ENCODE data around the gene CCDC178. TPM values are rescaled to one million over a fixed set of nuclear protein-coding genes. Genes with fewer than 3 reads are reported as not detected.

CCDC178 gene
- total and polyA plus RNA-seq, 2 of the 4 experiments (the other 2 are of a cell fraction) = not detected

- no peak overlapping the region for H2AK9ac ChIP-seq (replicated peaks; ENCODE audit: low read depth, low read length, poor library complexity)
- CTCF ChIA-PET = no interaction called here
- TF ChIP-seq CEBPB (IDR thresholded peaks at IDR 0.05; ENCODE audit: low read depth, low read length) (no peak), MAFK (IDR thresholded peaks at IDR 0.05; ENCODE audit: low read depth, low read length) (no peak), RFX5 (IDR thresholded peaks at IDR 0.05; ENCODE audit: low read depth, low read length) (no peak), RCOR1 (IDR thresholded peaks at IDR 0.05; ENCODE audit: insufficient replicate concordance, low read length) (no peak), SMC3 (IDR thresholded peaks at IDR 0.05; ENCODE audit: low read depth, low read length) (no peak), CHD1 (IDR thresholded peaks at IDR 0.05; ENCODE audit: low read depth, low read length) (no peak), FOS (IDR thresholded peaks at IDR 0.05; ENCODE audit: low read depth, low read length) (no peak), ELK1 (IDR thresholded peaks at IDR 0.05; ENCODE audit: borderline replicate concordance, low read depth, low read length) (no peak), USF2 (IDR thresholded peaks at IDR 0.05; ENCODE audit: low read depth, low read length) (no peak), MXI1 (IDR thresholded peaks at IDR 0.05; ENCODE audit: borderline replicate concordance, low read depth, low read length) (no peak), RAD21 (IDR thresholded peaks at IDR 0.05; ENCODE audit: low read length) (no peak), MAZ (IDR thresholded peaks at IDR 0.05; ENCODE audit: borderline replicate concordance, low read depth, low read length) (no peak), NFE2L2 (IDR thresholded peaks at IDR 0.05; ENCODE audit: low read depth, low read length) (no peak), BHLHE40 (IDR thresholded peaks at IDR 0.05; ENCODE audit: low read depth, low read length) (no peak), POLR2A (IDR thresholded peaks at IDR 0.05; ENCODE audit: low read depth, low read length) (no peak)
- TF ChIP-seq, protein P1, sequence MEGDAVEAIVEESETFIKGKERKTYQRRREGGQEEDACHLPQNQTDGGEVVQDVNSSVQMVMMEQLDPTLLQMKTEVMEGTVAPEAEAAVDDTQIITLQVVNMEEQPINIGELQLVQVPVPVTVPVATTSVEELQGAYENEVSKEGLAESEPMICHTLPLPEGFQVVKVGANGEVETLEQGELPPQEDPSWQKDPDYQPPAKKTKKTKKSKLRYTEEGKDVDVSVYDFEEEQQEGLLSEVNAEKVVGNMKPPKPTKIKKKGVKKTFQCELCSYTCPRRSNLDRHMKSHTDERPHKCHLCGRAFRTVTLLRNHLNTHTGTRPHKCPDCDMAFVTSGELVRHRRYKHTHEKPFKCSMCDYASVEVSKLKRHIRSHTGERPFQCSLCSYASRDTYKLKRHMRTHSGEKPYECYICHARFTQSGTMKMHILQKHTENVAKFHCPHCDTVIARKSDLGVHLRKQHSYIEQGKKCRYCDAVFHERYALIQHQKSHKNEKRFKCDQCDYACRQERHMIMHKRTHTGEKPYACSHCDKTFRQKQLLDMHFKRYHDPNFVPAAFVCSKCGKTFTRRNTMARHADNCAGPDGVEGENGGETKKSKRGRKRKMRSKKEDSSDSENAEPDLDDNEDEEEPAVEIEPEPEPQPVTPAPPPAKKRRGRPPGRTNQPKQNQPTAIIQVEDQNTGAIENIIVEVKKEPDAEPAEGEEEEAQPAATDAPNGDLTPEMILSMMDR (conservative IDR thresholded peaks at IDR 0.05; ENCODE audit: low read depth, low read length) = no peak
These were observed 6.1 kb upstream of the CCDC178 start for GRCh38 chr18:33446604-33447003.

More at GRCh38 chr18:33446604-33447003, 6.1 kb upstream of the CCDC178 start:
- Histone ChIP-seq H4K8ac (ENCODE audit: low read depth in 2 of 2, low read length in 2 of 2) (no peak overlapping the region), H3K18ac (ENCODE audit: low read depth, low read length) (no peak overlapping the region), H3K79me1 (ENCODE audit: low read depth in 1 of 2, low read length in 2 of 2) (no peaks in the 10 kb centered on the region), H3K4me1 (ENCODE audit: control insufficient read depth, insufficient read depth, low read length) (no peaks in the 10 kb centered on the region), H4K91ac (ENCODE audit: insufficient read depth, low read depth, low read length) (no peak overlapping the region), H3K4me3 (ENCODE audit: insufficient read depth, low read depth, low read length) (no peak overlapping the region), H3K27ac (ENCODE audit: insufficient read depth, low read length) (no peak overlapping the region), H3K9me3 (ENCODE audit: control insufficient read depth, insufficient read depth, low read length) (no peaks in the 10 kb centered on the region), H3K27me3 (ENCODE audit: control insufficient read depth, insufficient read depth, low read length) (no peaks in the 10 kb centered on the region; the same call in 1 of the 2 replicates), H2BK5ac (ENCODE audit: low read depth, low read length, poor library complexity, severe bottlenecking) (no peak overlapping the region), H2BK15ac (ENCODE audit: low read depth, low read length) (no peak overlapping the region), H4K20me1 (ENCODE audit: insufficient read depth, low read length) (no peaks in the 10 kb centered on the region), H3K9ac (ENCODE audit: low read depth, low read length) (no peak overlapping the region), H3K4me2 (ENCODE audit: low read depth, low read length) (no peak overlapping the region), H3K56ac (ENCODE audit: extremely low read depth, insufficient read depth, low read length) (no peak overlapping the region), H2AK5ac (ENCODE audit: low read depth, low read length) (no peak overlapping the region), H3K4ac (ENCODE audit: low read depth, low read length) (no peak overlapping the region), H3K14ac (replicated peaks; ENCODE audit: low read depth, low read length) (no peak overlapping the region), H2AFZ (replicated peaks; ENCODE audit: low read length, poor library complexity) (no peak overlapping the region), H3K36me3 (ENCODE audit: control insufficient read depth, insufficient read depth, low read length) (no peaks in the 10 kb centered on the region), H2BK20ac (ENCODE audit: low read depth, low read length) (no peak overlapping the region), H3K23ac (ENCODE audit: low read depth, low read length) (no peak overlapping the region), H2BK120ac (ENCODE audit: low read depth, low read length) (no peak overlapping the region), H3K9me1 (ENCODE audit: insufficient read depth, low read length) (no peaks in the 10 kb centered on the region), H4K5ac (ENCODE audit: low read depth, low read length) (no peak overlapping the region)
- dilution Hi-C loops (cut with HindIII; ENCODE audit: low sequenced_read_pairs, unreplicated experiment) (no loop called here), intact Hi-C loops (cut with micrococcal nuclease) (no loop called here), in situ Hi-C loops (cut with MboI; ENCODE audit: low sequenced_read_pairs) (no loop called here)
- no TSS peak for BruUV-seq (replicated peaks)
- DNase-seq = no peak
- POLR2A ChIA-PET (ENCODE audit: unreplicated experiment) = no interaction called here
- no peak for ATAC-seq (ENCODE audit: low read depth)
- WGBS, 2 experiments (ENCODE audit: extremely low coverage in 2 of 2, insufficient read length in 1 of 2) = no CpG with 5 or more reads among the region's 1 CpG
